ENCODE measurements around the gene VASH2.
"Not testable (repeated sequence)": the region's sequence is repeated elsewhere in the genome, so short reads cannot be mapped to it uniquely, and the experiment has no call there.

VASH2 gene

DNA sequence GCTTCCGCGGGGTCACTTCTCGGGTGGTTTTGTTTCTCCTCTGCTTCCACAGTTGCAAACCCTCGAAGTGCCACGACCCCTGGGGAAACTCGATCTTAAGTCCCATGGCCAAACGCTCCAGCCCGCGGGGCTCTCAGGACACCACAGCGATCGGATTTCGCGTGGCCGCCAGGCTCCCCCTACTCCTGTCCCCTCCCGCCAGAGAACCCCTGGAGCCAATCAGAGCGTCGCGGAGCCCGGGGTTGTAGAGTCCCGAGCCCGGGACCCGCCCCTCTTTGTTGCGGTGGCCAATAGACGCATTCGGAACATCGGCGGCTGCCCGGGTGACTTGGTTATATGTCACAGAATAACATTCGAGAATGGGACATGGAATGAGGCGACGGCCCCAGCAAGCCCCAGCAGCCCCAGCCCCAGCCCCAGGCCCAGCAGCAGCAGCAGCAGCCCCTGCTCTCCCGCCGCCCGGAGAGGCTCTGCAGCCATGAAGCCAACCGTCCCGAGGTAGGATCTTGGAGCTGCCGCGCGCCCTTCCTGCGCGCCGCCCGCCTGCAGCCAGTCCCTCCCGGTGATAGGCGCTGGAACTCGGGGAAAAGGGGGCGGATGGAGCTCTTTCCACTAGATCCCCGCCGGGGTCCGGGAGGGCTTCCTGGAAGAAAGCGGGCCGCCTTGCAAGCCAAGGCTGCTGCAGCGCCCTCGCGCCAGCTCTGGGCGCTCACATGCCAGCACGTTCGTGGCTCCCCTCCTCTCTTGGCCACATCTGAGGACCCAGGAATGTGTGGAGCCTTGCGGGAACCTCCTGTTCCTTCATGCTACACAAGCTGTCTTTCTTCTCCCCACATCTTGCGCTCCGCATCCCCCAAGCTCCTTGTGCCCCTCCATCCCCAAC, at the start of gene VASH2:
Gene VASH2, plus strand, starts transcription at position 299 of the 883 bp plus-strand sequence. CDS start 1,002 bp downstream, outside the sequence.
- in situ Hi-C loops (cut with MboI; ENCODE audit: low pct_unique_long_range_greater_than_20kb, low sequenced_read_pairs): no loop called here
- DNase-seq: peak; percentile 89

DNA sequence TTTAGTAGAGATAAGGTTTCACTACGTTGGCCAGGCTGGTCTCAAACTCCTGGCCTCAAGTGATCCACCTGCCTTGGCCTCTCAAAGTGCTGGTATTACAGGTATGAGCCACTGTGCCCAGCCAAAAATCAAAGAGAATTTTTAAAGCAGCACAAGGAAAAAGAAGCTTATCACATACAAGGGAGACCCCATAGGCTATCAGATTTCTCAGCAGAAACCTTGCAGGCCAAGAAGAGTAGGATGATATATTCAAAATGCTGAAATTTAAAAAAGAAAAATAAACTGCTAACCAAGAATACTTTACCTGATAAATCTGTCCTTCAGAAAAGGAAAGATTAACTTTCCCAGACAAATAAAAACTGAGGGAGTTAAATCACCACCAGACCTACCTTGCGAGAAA, 49.1 kb upstream of the VASH2 start:
- no peak for DNase-seq
- in situ Hi-C loops (cut with MboI; ENCODE audit: low pct_unique_long_range_greater_than_20kb, low sequenced_read_pairs): no loop called here

DNA sequence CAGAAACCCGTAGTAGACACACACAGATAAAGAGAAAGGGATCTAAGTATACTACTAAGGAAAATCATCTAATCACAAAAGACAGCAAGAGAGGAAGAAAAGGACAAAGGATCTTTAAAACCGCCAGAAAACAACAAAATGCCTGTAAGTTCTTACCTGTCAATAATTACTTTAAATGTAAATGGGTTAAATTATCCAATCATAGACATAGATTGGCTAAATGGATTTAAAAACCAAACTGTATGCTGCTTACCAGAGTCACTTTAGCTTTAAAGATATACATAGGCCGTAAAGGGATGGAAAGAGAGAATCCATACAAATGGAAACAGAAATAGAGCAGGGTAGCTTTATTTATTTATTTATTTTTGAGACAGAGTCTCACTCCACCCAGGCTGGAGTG, 48.3 kb upstream of the VASH2 start:
- in situ Hi-C loops (cut with MboI; ENCODE audit: low pct_unique_long_range_greater_than_20kb, low sequenced_read_pairs): no loop called here
- DNase-seq: no peak

DNA sequence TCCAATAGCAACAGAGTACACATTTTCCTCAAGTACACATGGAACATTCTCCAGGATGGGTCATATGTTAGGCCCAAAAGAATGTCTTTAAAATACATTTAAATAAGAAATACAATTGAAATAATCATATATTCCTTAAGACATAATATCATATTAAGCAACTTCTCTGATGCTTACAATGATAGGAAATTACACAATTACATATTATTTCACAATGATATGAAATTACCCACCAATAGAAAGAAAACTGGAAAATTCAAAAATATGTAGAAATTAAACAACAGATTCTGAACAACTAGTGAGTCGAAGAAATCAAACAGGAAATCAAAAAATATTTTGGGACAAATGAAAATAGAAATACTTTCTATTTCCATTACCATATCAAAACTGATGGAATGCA, 46.7 kb upstream of the VASH2 start:
- no peak for DNase-seq
- in situ Hi-C loops (cut with MboI; ENCODE audit: low pct_unique_long_range_greater_than_20kb, low sequenced_read_pairs): no loop called here

DNA sequence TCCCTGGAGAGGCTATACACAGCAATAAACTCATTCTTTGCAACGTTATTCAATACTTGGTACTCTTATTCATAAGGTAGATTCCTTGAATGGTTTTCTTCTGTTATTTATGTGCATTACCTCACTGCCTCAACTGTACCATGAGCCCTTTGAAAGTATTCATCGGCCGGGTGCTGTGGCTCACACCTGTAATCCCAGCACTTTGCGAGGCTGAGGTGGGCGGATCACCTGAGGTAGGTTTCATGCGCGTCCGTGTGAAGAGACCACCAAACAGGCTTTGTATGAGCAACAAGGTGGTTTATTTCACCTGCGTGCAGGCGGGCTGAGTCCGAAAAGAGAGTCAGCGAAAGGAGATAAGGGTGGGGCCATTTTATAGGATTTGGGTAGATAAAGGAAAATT, 42.3 kb upstream of the VASH2 start:
- in situ Hi-C loops (cut with MboI; ENCODE audit: low pct_unique_long_range_greater_than_20kb, low sequenced_read_pairs); DNase-seq: not testable (repeated sequence)

DNA sequence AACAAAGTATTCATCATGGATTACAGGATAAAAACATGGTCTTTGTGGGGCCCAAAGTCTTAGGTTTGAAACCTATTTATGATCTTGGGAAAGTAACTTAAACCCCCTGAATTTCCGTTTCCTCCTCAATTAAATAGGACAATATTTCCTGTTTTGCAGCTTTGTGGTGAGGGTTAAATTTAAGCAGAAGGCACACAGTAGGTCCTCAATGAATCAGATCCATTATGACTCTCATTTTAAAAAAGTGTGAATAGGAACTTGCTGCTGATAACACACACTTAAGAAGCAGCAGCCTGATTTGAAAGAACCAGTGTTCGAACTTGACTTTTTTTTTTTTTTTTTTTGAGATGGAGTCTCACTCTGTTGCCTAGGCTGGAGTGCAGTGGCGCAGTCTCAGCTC, 41.4 kb upstream of the VASH2 start:
- DNase-seq: peak; percentile 8
- in situ Hi-C loops (cut with MboI; ENCODE audit: low pct_unique_long_range_greater_than_20kb, low sequenced_read_pairs): no loop called here

DNA sequence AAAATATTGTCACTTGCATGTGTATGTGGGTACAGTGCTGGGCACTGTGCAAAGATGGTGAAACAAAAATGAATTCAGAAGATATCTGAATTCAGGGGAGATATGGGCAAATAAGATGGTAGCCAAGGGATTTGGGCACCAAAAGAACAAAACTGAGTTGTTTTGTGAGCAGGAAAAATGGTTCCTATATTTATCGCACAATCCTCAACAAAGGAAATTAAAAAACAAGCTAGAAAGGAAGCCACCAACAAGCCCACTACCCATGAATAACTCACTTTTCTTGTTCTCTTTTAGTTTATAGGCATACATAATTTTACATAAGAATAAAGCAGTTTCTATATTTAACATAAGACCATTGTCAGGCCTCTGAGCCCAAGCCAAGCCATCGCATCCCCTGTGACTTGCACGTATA, 40.7 kb upstream of the VASH2 start:
- in situ Hi-C loops (cut with MboI; ENCODE audit: low pct_unique_long_range_greater_than_20kb, low sequenced_read_pairs): no loop called here
- DNase-seq: no peak

DNA sequence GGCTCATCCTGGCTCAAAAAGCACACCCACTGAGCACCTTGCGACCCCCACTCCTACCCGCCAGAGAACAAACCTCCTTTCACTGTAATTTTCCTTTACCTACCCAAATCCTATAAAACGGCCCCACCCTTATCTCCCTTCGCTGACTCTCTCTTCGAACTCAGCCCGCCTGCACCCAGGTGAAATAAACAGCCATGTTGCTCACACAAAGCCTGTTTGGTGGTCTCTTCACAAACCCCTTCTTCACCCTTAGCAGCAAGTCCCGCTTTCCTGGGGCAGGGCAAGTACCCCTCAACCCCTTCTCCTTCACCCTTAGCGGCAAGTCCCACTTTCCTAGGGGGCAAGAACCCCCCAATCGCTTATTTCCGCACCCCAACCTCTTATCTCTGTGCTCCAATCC, 40.1 kb upstream of the VASH2 start:
- DNase-seq; in situ Hi-C loops (cut with MboI; ENCODE audit: low pct_unique_long_range_greater_than_20kb, low sequenced_read_pairs): not testable (repeated sequence)

DNA sequence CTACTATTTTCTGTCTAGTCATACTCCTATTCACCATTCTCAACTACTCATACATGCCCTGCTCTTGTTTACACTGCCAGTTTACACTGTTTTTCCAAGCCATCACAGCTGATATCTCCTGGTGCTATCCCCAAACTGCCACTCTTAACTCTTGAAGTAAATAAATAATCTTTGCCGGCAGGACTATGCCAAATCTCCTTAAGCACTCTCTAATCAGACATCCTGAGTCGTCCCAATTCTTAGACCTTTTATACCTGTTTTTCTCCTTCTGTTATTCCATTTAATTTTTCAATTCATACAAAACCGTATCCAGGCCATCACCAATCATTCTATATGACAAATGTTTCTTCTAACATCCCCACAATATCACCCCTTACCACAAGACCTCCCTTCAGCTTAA, 36.7 kb upstream of the VASH2 start:
- in situ Hi-C loops (cut with MboI; ENCODE audit: low pct_unique_long_range_greater_than_20kb, low sequenced_read_pairs); DNase-seq: not testable (repeated sequence)

DNA sequence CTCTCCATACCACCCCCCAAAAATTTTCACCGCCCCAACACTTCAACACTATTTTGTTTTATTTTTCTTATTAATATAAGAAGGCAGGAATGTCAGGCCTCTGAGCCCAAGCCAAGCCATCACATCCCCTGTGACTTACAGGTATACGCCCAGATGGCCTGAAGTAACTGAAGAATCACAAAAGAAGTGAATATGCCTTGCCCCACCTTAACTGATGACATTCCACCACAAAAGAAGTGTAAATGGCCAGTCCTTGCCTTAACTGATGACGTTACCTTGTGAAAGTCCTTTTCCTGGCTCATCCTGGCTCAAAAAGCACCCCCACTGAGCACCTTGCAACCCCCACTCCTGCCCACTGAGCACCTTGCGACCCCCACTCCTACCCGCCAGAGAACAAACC, 36.2 kb upstream of the VASH2 start:
- DNase-seq; in situ Hi-C loops (cut with MboI; ENCODE audit: low pct_unique_long_range_greater_than_20kb, low sequenced_read_pairs): not testable (repeated sequence)

DNA sequence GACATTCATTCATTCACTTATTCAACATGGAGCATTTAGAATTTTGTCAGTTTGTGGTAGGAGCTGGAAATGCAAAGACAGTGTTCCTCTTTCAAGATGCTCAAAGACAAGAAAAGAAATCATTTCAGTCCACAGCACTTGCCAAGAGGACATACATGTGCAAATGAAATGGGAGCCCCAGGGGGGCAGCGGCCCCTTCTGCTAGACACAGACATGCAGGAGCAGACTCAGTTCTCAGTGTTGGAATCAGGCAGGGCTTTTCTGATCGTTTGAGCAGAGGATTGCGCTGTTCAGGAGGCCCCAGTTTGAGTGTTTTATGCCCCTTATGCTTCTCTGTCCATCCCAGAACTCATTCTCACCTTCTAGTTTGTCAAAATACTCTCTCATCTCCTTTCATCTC, 35.6 kb upstream of the VASH2 start:
- no peak for DNase-seq
- in situ Hi-C loops (cut with MboI; ENCODE audit: low pct_unique_long_range_greater_than_20kb, low sequenced_read_pairs): no loop called here

DNA sequence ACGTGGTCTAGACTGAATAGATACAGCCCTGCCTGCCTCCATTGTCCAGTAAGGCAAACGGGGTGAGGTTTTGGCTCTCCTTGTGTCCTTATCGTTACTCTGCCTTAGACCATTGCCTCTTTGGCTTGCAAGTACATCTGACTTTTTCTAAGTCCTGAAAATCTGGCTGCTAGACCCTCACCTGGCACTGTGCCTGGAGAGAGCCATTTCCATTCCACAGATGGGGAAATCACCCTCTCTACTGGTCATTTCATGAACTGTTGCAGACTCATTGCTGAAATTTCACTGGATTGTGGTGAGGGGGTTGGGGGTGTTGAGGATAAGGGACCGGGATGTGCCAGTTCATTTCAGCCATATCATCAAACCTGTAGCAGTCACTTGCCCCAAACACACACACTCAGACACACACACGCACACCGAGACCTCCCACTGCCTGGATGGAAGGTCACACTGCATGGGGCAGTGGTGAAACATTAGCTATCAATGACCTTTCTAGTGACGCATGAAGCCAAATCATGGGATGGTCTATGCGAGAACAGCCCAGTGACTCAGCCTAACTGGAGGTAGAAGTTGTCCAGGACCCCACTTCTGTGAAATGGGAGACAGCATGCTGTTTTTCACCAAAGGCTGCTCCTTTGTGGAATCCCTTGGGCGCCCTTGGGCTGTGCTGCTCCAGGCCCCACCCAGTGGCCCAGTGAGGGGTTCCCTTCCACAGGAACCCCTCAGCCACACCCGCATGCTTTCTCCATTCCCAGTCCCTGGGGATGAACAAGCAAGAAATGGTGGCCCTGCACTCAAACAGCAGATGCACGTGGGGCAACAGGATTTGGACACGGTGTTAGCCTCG, 34.9 kb upstream of the VASH2 start:
- DNase-seq: peak; percentile 35
- in situ Hi-C loops (cut with MboI; ENCODE audit: low pct_unique_long_range_greater_than_20kb, low sequenced_read_pairs): no loop called here

DNA sequence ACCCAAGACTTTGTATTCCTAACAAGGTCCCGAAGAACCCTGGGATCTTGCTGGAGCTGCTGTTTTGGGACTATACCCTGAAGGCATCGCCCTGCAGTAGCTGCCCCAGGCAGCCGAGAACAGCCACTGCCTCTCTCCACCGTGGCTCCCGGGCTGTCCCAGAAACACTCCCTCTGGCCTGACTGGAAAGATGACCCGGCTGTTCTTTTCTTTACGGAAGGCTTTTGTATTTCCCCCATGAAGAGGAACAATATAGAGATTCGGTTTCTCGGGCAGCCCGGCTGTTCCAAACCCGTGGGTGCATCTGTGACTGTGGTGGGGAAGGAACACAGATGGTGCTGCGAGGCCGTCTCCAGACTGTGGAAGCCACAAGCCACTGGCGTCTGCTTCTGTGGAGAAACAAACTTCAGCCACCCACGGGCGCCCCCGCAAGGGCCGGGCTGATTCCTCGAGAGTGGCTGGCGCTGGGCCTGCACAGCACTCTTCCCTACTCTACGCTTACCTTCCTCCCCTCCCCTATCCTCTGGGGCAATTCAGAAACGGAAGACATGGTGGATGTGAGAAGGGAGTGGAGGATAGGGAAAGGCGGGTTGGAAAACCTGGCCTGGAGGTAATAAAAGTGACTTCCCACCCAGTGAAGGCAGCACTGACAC, 33.7 kb upstream of the VASH2 start:
- peak; percentile 68 for DNase-seq
- in situ Hi-C loops (cut with MboI; ENCODE audit: low pct_unique_long_range_greater_than_20kb, low sequenced_read_pairs): no loop called here

DNA sequence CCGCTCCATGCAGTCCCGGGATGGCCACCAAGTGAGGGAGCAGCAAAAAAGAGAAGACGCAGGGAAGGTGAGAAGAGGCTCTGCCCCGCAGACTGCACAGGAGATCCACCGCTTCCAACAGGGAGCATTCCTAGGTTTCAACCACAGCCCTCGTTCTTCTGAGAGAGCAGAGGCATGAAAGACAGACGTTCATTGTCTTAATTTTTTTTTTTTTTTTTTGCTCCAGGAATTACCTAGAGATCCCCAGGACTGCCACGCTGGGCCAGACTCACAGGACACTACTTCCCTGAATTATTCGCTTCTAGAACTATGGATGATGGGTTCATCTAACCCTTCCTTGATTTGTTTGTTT, 33.2 kb upstream of the VASH2 start:
- DNase-seq: no peak
- in situ Hi-C loops (cut with MboI; ENCODE audit: low pct_unique_long_range_greater_than_20kb, low sequenced_read_pairs): no loop called here

DNA sequence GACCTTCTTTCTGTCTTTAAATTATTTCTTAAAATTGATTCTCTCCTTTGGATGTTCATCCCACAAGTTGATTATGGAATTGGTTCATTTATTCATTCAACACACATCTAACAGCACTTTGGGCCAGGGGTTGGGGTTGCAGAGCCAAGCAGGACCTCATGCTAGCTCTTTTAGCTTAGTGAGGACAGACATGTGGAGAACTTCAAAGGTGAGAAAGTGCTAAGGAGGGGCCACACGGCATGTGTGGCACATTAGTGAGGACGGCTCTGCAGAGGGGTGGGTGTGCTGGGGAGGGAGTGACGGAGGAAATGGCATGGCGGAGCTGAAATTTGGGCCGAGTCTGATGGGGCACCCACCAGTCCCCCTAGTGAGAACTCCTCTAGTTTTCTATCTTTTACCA, 32.5 kb upstream of the VASH2 start:
- in situ Hi-C loops (cut with MboI; ENCODE audit: low pct_unique_long_range_greater_than_20kb, low sequenced_read_pairs): no loop called here
- no peak for DNase-seq

DNA sequence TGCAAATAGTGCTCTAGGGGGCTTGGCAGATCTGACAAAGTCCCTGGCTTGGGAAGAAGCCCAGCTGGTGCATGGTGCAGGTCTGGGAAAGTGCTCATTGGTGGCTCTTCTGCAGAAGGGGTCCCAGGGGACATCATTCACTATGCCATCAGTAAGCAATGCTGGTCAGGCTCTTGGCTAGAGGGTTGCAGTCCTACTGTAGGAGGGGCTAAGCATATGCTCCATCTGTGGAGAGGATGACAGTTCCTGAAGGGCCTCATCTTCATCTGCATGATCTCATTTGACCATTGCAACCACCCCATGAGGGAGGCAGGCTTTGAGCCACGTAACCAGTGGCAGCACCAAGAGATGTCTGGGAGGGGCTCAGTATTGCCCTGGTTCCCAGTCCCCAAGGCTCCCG, 31.5 kb upstream of the VASH2 start:
- no peak for DNase-seq
- in situ Hi-C loops (cut with MboI; ENCODE audit: low pct_unique_long_range_greater_than_20kb, low sequenced_read_pairs): no loop called here

DNA sequence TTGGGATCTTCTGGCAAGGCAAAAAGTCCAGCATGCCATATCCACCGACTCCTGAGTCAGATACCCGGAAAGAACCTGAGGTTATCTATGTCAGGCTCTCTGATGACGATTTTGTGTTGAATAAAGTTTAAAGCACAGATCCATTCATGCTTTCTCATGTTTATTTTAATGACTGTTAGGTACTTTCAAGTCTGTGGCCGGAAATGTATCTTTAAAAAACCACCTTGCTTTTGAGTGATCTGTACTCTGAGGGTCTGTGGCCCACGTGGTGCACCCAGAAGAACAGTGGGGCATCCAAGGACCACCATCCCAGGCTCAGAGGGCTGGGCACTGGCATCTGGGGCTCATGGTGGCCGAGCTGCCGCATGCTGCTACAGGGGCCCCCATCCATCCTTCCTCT, 30.1 kb upstream of the VASH2 start:
- in situ Hi-C loops (cut with MboI; ENCODE audit: low pct_unique_long_range_greater_than_20kb, low sequenced_read_pairs): no loop called here
- DNase-seq: no peak

DNA sequence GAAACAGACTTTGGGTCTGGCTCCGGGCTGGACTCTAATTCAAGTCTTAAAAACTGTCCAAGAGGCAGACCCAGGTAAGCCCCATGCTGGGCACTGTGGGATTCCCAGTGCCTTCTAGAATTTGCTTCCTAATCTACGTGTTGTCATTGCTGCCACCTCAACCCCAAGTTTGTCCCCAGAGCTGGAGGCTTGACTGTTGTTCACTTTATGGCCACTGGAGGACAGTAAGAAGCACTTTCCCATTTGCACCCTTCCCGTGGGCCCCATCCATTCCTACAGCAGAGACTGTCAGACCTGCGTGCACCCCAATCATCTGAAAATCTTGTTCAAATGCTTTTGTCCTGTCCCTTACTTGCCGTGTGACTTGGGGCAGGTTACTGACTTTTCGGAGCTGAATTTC, 29.4 kb upstream of the VASH2 start:
- in situ Hi-C loops (cut with MboI; ENCODE audit: low pct_unique_long_range_greater_than_20kb, low sequenced_read_pairs): no loop called here
- peak; percentile 12 for DNase-seq

DNA sequence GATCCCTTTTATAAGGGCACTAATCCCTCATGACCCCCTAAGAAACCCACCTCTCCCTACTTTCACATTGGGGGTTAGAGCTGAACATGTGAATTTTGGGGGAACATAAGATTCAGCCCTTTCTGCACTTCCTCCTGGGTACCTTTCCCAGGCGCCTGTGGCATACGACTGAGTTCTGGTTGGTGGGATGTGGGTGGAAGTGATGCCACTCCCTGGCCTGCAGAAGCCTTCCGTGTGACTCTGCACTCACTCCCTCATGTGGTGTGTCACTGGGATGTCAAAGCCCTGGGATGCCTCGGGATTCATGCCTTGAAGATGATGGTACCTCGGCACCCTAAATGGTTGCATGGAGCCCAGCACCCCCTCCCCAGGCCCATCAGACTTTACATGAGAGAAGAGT, 28.3 kb upstream of the VASH2 start:
- in situ Hi-C loops (cut with MboI; ENCODE audit: low pct_unique_long_range_greater_than_20kb, low sequenced_read_pairs): no loop called here
- DNase-seq: no peak

DNA sequence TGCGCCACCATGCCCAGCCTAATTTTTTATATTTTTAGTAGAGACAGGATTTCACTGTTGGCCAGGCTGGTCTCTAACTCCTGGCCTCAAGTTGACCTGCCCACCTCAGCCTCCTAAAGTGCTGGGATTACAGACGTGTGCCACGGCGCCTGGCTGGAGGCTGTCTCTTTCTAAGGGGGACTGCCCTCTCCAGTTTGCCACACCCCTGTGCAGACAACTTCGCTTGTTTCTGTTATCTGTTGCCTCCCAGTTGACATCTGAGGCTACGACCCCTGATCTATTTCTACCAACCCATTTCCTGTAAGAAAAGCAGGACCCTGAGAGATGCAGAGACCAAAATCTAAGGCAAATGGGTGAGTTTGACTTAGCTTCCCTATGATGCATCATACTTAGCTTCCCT, 24.0 kb upstream of the VASH2 start:
- in situ Hi-C loops (cut with MboI; ENCODE audit: low pct_unique_long_range_greater_than_20kb, low sequenced_read_pairs): no loop called here
- DNase-seq: no peak
